VCaP (cell line): ENCODE data around the gene NAA10.
"Not testable (repeated sequence)": the region's sequence is repeated elsewhere in the genome, so short reads cannot be mapped to it uniquely, and the experiment has no call there.

Source experiments
- H3K27ac ChIP-seq: fragments of 450-650 bp; 2 replicates; pipeline ENCODE4 v1.5.1; 2017
- TF ChIP-seq, protein P1 (sequence below): fragments of 450-650 bp; conservative IDR thresholded peaks from 2 replicates; pipeline ENCODE4 v1.5.1; 2017; ENCODE audit warnings: mild to moderate bottlenecking, moderate library complexity

Gene NAA10

DNA sequence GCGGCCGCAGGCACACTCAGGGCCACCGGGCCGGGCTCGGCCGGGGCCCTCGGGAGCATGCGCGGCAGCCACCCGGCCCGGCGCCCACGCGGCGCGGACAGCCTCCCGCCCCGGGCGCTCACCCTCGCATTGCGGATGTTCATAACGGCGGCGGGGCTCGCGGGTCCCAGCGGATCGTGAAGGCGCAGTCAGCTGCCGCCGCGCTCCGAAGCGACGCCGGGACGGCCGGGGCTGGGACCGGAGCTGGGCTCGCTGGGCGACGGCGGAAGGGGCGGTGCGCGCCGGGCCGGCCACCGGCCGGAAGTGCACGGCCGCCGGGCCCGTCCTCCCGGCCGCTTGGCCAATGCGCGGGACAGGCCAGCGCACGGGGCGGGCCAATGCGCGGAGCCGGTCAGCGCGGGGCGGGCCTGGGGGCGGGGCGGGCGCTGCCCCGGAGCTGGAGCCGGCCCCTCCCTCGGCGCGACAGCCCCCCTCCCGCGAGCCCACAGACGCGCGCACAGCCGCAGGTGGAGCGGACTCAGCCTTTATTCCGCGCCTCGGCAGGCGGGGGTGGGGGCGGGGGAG is at the start of gene NAA10:
TSS of gene NAA10 (minus strand) at position 276 of the 564 bp plus-strand sequence. CDS start at position 143, 133 bp downstream.
- TF ChIP-seq, protein P1, sequence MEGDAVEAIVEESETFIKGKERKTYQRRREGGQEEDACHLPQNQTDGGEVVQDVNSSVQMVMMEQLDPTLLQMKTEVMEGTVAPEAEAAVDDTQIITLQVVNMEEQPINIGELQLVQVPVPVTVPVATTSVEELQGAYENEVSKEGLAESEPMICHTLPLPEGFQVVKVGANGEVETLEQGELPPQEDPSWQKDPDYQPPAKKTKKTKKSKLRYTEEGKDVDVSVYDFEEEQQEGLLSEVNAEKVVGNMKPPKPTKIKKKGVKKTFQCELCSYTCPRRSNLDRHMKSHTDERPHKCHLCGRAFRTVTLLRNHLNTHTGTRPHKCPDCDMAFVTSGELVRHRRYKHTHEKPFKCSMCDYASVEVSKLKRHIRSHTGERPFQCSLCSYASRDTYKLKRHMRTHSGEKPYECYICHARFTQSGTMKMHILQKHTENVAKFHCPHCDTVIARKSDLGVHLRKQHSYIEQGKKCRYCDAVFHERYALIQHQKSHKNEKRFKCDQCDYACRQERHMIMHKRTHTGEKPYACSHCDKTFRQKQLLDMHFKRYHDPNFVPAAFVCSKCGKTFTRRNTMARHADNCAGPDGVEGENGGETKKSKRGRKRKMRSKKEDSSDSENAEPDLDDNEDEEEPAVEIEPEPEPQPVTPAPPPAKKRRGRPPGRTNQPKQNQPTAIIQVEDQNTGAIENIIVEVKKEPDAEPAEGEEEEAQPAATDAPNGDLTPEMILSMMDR: no peak
- peak within 1 kb of the TSS; percentile 81 for H3K27ac ChIP-seq

DNA sequence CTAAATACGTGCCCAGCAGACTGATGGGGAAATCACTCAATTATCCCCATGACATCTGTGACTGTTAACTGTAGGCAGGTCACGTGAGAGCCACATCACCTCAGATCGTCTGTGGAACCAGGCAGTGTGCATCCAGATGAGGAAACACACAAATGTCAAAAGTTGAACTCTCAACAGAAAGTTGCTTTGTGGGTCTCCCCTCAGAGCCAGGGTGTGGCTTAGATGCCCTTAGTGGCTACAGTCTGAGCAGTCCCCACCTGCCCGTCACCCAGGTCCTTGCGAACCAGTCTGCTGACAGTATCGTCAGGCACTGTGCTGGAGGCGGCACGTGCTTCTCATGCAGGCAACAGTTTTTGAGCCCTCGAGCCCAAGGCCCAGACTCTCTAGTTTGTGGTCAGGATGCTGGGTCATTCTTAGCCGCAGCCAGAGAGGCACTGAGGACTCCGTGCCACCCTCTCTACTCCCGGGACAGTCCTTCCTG is 48.5 kb upstream of the NAA10 start:
- H3K27ac ChIP-seq: no peak overlapping the region
- TF ChIP-seq, protein P1: no peak

DNA sequence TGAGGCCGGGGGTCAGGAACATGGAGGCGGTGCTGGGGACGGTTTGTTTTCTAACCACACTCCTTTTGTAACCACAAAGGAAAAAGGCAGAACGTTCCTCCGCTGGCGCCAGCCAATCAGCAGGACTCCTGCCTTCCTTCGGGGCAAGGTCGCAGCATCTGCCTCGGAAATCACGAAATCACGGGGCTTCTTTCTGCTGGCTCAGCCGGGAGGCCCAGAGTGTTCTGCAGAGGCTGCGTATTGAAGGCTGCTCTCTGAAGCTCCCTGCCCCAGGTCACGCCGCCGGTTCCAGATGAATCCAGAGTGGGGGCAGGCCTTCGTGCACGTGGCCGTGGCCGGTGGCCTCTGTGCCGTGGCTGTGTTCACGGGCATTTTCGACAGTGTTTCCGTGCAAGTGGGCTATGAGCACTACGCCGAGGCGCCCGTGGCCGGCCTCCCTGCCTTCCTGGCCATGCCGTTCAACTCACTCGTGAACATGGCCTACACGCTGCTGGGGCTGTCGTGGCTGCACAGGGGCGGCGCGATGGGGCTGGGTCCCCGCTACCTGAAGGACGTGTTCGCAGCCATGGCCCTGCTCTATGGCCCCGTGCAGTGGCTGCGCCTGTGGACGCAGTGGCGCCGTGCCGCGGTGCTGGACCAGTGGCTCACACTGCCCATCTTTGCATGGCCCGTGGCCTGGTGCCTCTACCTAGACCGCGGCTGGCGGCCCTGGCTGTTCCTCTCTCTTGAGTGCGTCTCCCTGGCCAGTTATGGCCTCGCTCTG is 47.1 kb upstream of the NAA10 start:
- TF ChIP-seq, protein P1: no peak
- H3K27ac ChIP-seq: no peak overlapping the region

DNA sequence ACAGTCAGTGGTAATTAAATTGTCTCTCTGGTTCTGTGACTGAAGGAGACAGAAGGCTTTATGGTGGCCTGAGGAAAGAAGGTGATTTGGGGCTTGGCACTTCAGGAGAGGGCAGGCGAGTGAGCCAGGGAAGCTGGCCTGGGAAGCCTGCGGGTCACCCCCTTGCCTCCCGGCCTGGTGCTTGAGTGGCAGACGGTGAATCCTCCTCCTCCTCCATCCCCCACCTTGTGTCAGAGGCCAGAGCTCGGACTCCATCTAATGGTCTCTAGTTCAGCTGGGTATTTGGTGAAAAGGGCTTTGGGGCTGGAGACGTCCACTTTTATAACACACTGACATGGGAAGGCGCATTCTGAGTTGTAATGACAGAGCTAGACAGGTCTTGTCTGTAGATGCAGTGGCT is 46.4 kb upstream of the NAA10 start:
- TF ChIP-seq, protein P1: no peak
- H3K27ac ChIP-seq: no peak overlapping the region

DNA sequence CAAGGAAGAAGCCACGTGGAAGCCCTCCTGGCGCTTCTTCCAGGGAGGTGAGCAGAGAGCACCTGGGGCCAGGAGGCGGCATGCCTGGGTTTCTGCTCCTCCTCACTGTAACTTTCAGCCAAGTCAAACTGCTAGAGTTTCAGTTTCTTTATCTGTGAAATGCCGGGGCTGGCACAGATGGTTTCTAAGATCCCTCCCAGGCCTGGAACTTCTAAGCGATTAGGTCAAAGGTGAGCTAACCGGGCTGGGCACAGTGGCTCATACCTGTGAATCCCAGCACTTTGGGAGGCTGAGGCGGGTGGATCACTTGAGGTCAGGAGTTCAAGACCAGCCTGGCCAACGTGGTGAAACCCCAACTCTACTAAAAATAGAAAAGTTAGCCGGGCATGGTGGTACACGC is 45.6 kb upstream of the NAA10 start:
- not testable (repeated sequence) for H3K27ac ChIP-seq

DNA sequence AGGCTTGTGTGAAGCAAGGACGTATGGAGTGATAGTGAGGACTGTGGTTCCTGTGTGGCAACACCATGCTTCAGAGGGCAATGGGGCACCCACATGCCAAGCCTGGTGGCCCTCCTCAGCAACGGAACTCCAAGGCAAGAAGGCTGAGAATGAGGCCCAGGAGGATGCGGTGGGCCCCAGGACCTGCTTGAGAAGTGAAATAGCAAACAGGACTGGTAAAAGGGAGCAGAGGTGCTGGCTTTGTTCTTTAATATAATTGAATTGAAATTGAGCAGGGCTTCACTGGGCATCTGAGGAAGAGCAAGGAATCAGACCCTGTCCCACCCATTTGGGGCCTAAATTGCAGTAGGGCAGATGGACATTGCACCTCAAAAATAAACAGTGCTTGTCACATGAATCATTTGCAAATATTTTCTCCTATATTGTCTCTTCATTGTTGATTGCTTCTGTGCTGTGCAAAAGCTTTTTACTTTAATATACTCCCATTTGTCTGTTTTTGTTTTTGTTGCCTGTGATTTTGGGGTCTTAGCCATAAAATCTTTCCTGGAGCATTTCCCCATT is 40.0 kb upstream of the NAA10 start:
- peak overlapping the region; percentile 98 for H3K27ac ChIP-seq

DNA sequence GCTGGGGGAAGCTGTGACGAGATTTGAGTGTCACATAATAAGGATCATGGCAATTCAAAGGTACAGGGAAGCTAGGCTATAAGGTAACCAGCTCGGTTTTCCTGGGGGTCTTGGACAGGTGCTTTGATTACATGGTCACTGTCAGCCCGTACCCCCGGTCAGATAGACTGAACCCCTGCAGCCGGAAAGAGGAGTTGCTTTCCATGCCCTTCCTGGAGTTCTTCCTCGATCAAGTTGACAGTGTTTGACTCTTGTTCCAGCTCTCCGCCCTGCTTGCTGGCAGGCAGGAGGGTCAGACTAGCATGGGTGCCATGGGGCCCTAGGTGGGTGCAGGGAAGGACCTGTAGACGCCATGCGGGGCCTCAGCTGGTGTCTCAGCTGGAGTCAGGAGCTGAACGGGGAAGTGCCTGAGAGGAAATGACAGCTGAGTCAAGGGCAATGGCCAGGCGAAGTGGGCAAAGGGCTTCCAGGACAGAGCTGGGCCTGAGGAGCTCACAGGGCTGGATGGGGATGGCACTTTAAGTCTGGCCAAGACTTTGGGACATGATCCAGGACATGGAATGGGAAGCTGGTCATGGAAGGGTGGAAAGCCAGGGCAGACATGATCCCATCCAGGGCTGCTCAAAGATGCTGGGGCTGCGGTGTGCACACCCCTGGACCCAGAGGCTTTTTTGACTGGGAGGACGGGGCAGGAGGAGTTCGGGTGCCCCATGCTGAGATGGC is 39.3 kb upstream of the NAA10 start:
- TF ChIP-seq, protein P1: no peak
- H3K27ac ChIP-seq: peak overlapping the region; percentile 98

More for the DNA sequence above, 40.0 kb upstream of the NAA10 start:
- TF ChIP-seq, protein P1: no peak
